ENCODE measurements around the gene KCNQ4.

Gene KCNQ4

DNA sequence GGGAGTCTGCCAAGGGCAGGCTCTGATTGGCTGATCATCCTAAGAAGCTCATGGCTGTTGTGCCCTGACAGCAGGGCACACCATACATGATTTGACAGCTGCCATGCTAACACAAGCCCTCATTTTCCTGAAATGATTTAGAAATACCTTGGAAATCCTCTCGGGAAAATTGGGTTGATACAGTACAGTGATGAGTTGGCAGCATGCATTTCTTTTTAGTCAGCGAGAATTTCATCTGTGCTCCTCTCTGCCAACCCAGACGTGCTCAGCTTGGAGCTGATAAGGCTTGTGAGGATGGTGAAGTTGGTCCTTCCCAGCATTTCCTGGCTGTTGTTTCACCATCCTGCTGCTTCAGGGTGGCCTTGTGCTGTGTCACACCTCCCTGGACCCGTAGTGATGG, 22.6 kb upstream of the KCNQ4 start:
- no peak for TF ChIP-seq CTCF (IDR thresholded peaks at IDR 0.05; ENCODE audit: low read depth, low read length, missing control alignments)
- in situ Hi-C loops (cut with HindIII; ENCODE audit: low sequenced_read_pairs): no loop called here
- DNase-seq (ENCODE audit: low read depth): no peak
- H3K4me3 ChIP-seq (ENCODE audit: low read depth, low read length): no peak overlapping the region

GRCh38 chr1:40762144-40762923, 21.3 kb upstream of the KCNQ4 start:
- no peak overlapping the region for H3K4me3 ChIP-seq (ENCODE audit: low read depth, low read length)
- in situ Hi-C loops (cut with HindIII; ENCODE audit: low sequenced_read_pairs): no loop called here
- no peak for DNase-seq (ENCODE audit: low read depth)
- TF ChIP-seq CTCF (IDR thresholded peaks at IDR 0.05; ENCODE audit: low read depth, low read length, missing control alignments): no peak

DNA sequence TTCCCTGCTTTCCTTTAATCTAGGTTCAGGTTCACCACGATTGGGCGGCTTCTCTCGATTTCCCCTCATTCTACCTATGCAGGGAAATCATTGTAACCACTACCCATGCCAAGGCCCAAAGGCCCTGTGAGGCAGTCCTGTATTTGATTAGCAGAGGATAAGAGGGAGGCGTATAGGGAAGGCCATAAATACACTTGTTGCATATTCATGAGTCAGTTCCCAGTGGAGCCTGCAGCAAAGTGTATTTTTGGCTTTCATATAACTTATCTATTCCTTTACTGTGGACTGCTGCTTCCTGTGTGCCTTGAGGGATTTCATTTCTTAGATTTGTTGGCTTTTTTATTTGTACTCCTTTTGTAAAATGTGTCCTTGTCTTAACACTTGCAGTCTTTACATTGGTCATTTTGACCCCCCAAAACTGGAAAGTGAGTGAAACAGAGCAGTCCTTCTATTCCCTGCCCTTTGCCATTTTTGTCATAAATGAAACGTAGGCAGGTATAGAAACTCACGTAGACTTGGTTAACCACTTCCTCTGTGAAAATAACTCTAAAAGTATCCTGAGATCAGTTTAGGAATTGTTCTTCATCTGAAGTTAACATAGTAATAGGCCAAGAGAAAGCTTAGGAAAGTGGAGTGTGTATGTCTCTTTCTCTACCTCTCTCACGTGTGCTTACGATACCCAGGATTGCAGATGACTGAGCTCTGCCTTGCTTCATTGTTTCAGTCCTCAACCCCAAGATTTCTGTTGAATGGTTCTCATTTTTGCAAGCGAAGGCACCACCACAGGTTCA, 19.6 kb upstream of the KCNQ4 start:
- no peak overlapping the region for H3K4me3 ChIP-seq (ENCODE audit: low read depth, low read length)
- DNase-seq (ENCODE audit: low read depth): no peak
- in situ Hi-C loops (cut with HindIII; ENCODE audit: low sequenced_read_pairs): no loop called here
- no peak for TF ChIP-seq CTCF (IDR thresholded peaks at IDR 0.05; ENCODE audit: low read depth, low read length, missing control alignments)

DNA sequence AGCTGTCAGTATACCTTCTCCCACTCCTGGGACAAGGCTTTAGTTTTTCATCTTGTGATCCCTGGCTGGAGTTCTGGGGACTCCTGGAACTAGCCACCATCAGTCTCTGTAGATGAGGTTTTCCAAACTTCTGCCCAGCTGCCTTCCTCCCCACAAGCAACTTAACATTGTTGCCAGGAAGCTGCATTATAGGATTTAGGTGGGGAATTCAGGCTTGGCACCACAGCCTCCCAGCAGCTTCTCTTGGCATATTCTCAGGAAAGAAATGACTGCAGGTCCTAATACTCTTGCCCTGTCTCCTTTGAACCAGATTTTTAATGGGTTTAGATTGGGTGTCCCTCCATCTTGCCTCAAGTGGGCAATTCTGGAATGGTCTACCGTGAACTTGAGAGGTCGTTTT, 18.6 kb upstream of the KCNQ4 start:
- TF ChIP-seq CTCF (IDR thresholded peaks at IDR 0.05; ENCODE audit: low read depth, low read length, missing control alignments): no peak
- in situ Hi-C loops (cut with HindIII; ENCODE audit: low sequenced_read_pairs): loop anchor here (5.0 kb wide), 1 partner anchor 87 kb away; no protein-coding TSS in a partner anchor

DNA sequence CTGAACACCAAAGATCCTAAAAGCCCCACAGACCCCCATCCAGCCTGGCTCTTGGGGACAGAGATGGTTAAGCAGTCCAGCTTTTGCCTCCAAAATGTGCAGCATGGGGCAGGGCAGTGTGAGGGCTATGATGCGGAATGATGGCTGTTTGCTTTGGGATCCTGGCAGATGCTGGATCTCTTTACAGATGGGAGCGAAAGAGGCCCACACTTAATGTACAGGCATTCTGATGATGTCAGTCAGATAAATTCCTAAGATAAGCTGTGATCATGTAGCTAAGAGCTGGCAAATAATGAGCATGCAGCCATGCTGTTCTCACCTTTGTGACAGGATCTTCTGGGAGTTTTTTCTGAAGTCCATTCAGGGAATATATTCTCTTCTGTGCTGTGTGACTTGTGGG, 17.6 kb upstream of the KCNQ4 start:
- in situ Hi-C loops (cut with HindIII; ENCODE audit: low sequenced_read_pairs): loop anchor here (5.0 kb wide), 1 partner anchor 86 kb away; no protein-coding TSS in a partner anchor
- TF ChIP-seq CTCF (IDR thresholded peaks at IDR 0.05; ENCODE audit: low read depth, low read length, missing control alignments): no peak
- H3K4me3 ChIP-seq (ENCODE audit: low read depth, low read length): no peak overlapping the region
- DNase-seq (ENCODE audit: low read depth): no peak

More for the DNA sequence above, 18.6 kb upstream of the KCNQ4 start:
- DNase-seq (ENCODE audit: low read depth): no peak
- no peak overlapping the region for H3K4me3 ChIP-seq (ENCODE audit: low read depth, low read length)

DNA sequence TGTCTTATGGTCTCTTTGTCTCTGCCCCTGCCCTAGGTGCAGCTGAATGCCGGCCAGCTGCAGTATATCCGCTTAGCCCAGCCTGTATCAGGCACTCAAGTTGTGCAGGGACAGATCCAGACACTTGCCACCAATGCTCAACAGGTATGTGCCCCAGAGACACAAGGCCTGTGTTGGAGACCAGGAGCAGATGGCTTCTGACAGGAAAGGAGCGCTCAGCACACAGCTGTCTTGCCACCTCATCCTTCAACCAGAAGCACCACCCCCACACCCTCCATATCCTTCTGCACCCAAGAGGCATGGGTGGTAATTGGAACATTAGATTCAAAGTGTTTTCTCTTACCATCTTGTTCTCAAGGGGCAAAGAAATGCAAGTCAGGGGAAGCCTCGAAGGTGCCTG, 17.0 kb upstream of the KCNQ4 start:
- DNase-seq (ENCODE audit: low read depth): no peak
- TF ChIP-seq CTCF (IDR thresholded peaks at IDR 0.05; ENCODE audit: low read depth, low read length, missing control alignments): no peak
- H3K4me3 ChIP-seq (ENCODE audit: low read depth, low read length): no peak overlapping the region
- in situ Hi-C loops (cut with HindIII; ENCODE audit: low sequenced_read_pairs): loop anchor here (5.0 kb wide), 1 partner anchor 86 kb away; no protein-coding TSS in a partner anchor

All from astrocyte of the cerebellum (primary cell).